GM12891 (cell line): ENCODE results near the gene CCDC28A.

Source experiments
- POLR2AphosphoS5 ChIP-seq: IDR thresholded peaks from 2 replicates; pipeline ENCODE4 v1.6.1; 2011; ENCODE audit warnings: low read depth, low read length, control low read depth
- SPI1 ChIP-seq: IDR thresholded peaks from 2 replicates; pipeline ENCODE4 v1.6.1; 2011; ENCODE audit warnings: low read depth, low read length, control low read depth

- TF ChIP-seq POLR2AphosphoS5 (no peak), SPI1 (no peak)
Observed at GRCh38 chr6:138833816-138834539, 60.4 kb downstream of the CCDC28A start.
